EL (cell line): Measurements from ENCODE around the gene ALDH9A1.
"Not testable (repeated sequence)": the region's sequence is repeated elsewhere in the genome, so short reads cannot be mapped to it uniquely, and the experiment has no call there.

Source experiments
- DNase-seq: peaks from one replicate; pipeline ENCODE4 v3.0.0-alpha.2; 2016

Gene ALDH9A1

GRCh38 chr1:165644064-165644735 lies 54.2 kb downstream of the ALDH9A1 start:
- DNase-seq: peak; percentile 23

GRCh38 chr1:165641231-165641987 lies 57.0 kb downstream of the ALDH9A1 start:
- DNase-seq: no peak

- peak; percentile 9 for DNase-seq
These were observed 58.3 kb downstream of the ALDH9A1 start for GRCh38 chr1:165639821-165640623.

GRCh38 chr1:165638211-165638610 lies 60.2 kb downstream of the ALDH9A1 start:
- not testable (repeated sequence) for DNase-seq

- DNase-seq: peak; percentile 32
These were observed 60.9 kb downstream of the ALDH9A1 start for GRCh38 chr1:165637427-165637826.

GRCh38 chr1:165635823-165636222 lies 62.5 kb downstream of the ALDH9A1 start:
- DNase-seq: no peak

- no peak for DNase-seq
These were observed 63.0 kb downstream of the ALDH9A1 start for GRCh38 chr1:165635329-165635728.

- no peak for DNase-seq
These were observed 64.0 kb downstream of the ALDH9A1 start for GRCh38 chr1:165634154-165634921.

- DNase-seq: peak; percentile 37
These were observed 64.7 kb downstream of the ALDH9A1 start for GRCh38 chr1:165633614-165634013.

- DNase-seq: no peak
These were observed 65.9 kb downstream of the ALDH9A1 start for GRCh38 chr1:165632491-165632890.

- no peak for DNase-seq
These were observed 66.3 kb downstream of the ALDH9A1 start for GRCh38 chr1:165632152-165632469.

- DNase-seq: peak; percentile 91
These were observed 66.8 kb downstream of the ALDH9A1 start for GRCh38 chr1:165631342-165632151.

GRCh38 chr1:165630629-165631341 lies 67.6 kb downstream of the ALDH9A1 start, which contains the start of gene MGST3:
MGST3 (plus strand) TSS chr1:165631234; CDS start chr1:165649848, 18,614 bp downstream.
- DNase-seq: peak; percentile 96

- DNase-seq: no peak
These were observed 68.3 kb downstream of the ALDH9A1 start for GRCh38 chr1:165629848-165630628.

GRCh38 chr1:165629151-165629550 lies 69.2 kb downstream of the ALDH9A1 start:
- no peak for DNase-seq

- no peak for DNase-seq
These were observed 70.1 kb downstream of the ALDH9A1 start for GRCh38 chr1:165628147-165628822.

GRCh38 chr1:165624441-165624840 lies 73.9 kb downstream of the ALDH9A1 start:
- no peak for DNase-seq

- no peak for DNase-seq
These were observed 74.7 kb downstream of the ALDH9A1 start for GRCh38 chr1:165623624-165624023.

GRCh38 chr1:165619647-165620151 lies 78.7 kb downstream of the ALDH9A1 start:
- no peak for DNase-seq
